HL-60 (cell line): ENCODE data around the gene KBTBD12.

Experiments
- CTCF ChIP-seq: IDR thresholded peaks from one replicate; pipeline ENCODE4 v1.5.1; 2011; ENCODE audit warnings: low read length, control low read depth, inconsistent platforms; ENCODE audit not compliant: insufficient read depth
- POLR2AphosphoS5 ChIP-seq: IDR thresholded peaks from 2 replicates; pipeline ENCODE4 v1.6.1; 2012; ENCODE audit warnings: low read depth
- SPI1 ChIP-seq: IDR thresholded peaks from 2 replicates; pipeline ENCODE4 v1.6.1; 2012; ENCODE audit warnings: low read depth, mild to moderate bottlenecking, borderline replicate concordance

- TF ChIP-seq CTCF (no peak), SPI1 (no peak), POLR2AphosphoS5 (no peak)
These were observed 101.5 kb downstream of the KBTBD12 start for GRCh38 chr3:128016502-128016901.
